HT1080 (cell line): ENCODE results near the gene CCDC181. TPM values are rescaled to one million over a fixed set of nuclear protein-coding genes. Genes with fewer than 3 reads are reported as not detected.
"Not testable (repeated sequence)": the region's sequence is repeated elsewhere in the genome, so short reads cannot be mapped to it uniquely, and the experiment has no call there.

ENCODE experiments used
- DNase-seq: peaks from one replicate; pipeline ENCODE4 v3.0.0-alpha.2; 2015; ENCODE audit warnings: low read depth
- polyA plus RNA-seq, 2 experiments: library from polyadenylated mRNA; depleted of rRNA; stranded (reverse); fragments of >200 nt; gene quantifications; 2 replicates each; pipeline ENCODE4 v1.2.3, GENCODE V29; 2015
- total RNA-seq: library from RNA; depleted of rRNA; stranded (reverse); fragments of >200 nt; shearing (Covaris generic); gene quantifications from 2 replicates; pipeline ENCODE4 v1.2.3, GENCODE V29; 2014; rRNA removed

CCDC181 gene
- total RNA-seq = 1.1 and 1.5 TPM in 2 replicates
- 1.8 and 2.4 TPM in 2 replicates for polyA plus RNA-seq (2015; cell fraction: cytosol; rRNA removed)
- polyA plus RNA-seq (2015; cell fraction: nucleus; rRNA removed) = 0.65 and 1.0 TPM in 2 replicates

GRCh38 chr1:169427081-169427641, at the start of gene CCDC181:
TSS of gene CCDC181 (minus strand) at chr1:169427474. CDS start at chr1:169424927, 2,547 bp downstream.
- DNase-seq = peak; percentile 63

GRCh38 chr1:169475806-169476387, 48.6 kb upstream of the CCDC181 start:
- no peak for DNase-seq

DNA sequence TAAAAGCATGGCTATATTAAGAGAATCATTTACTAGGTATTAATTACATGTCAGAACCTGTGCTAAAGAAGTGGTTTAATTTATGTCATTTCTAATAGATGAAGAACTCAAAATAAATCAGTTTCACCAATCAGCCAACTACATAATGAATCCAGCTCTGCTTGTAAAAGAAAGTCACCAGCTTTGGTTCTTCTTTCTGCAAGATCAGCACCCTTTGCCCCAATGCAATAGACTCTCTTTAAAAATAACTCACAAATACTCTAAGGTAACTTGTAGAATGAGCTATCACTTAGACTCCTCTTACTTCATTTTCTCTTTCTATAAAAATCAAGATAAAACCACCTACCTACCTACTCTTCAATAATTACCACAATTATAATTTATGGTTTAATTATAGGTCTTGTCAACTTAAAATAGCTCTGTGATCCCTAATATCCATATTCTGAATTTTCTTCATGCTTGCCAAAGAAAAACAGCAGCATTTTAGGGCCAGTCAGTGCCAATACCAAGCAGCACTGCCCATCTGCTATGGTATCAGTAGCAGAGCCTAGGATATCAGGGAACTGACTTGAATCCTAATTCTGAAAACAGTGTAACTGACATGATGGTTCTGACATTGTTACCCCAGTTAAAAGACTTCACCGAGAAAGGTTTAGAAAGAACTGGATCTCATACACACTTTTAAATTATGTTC, 47.2 kb upstream of the CCDC181 start:
- DNase-seq = no peak

DNA sequence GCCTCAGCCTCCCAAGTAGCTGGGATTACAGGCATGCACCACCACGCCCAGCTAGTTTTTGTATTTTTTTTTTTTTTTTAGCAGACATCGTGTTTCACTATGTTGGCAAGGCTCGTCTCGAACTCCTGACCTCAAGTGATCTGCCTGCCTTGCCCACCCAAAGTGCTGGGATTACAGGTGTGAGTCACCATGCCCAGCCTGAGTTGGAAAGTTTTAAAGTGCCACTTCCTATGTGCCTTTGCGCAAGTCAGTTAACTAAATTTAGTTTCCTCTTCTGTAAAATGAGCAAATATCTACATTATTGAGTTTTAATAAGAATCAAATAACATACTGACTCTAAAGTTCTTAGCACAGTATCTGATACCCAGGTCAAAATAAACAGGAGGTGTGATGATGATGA, 46.1 kb upstream of the CCDC181 start:
- peak; percentile 42 for DNase-seq

GRCh38 chr1:169472738-169473137, 45.5 kb upstream of the CCDC181 start:
- no peak for DNase-seq

- peak; percentile 8 for DNase-seq
Measured at GRCh38 chr1:169468982-169469381, 41.7 kb upstream of the CCDC181 start.

DNA sequence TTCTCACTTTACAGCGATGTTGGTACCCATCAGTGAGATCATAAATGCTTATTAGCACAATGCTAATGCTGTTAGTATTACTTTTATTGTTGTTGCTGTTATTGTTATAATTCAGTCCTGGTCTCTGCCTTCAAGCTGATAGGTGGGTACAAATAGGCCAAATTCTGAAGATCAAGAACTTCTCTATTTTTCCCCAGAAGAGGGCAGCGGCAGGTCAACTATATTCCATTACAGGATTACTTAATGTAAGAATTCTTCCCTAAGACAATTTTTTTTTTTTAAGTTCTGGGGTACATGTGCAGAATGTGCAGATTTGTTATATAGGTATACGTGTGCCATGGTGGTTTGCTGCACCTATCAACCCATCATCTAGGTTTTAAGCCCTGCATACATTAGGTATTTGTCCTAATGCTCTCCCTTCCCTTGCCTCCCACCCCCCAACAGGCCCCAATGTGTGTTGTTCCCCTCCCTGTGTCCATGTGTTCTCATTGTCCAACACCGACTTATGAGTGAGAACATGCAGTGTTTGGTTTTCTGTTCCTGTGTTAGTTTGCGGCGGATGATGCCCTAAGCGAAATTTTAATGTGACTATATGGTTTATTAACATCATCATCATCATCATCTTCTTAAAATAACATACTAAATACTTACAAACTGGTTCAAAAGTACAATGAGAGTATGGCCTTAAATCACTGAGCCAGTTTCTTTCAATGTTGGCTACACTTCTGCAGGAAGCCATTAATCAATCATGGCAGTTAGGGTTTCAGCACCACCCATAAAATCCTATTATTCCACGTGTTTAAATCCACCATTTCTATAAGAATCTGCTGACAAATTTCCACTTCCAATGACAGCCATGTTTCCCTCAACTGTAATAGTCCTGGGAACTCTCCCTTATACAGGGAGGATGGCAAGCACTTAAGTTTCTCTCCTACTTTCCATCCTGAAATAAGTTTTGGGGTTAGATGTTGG, 39.3 kb upstream of the CCDC181 start:
- peak; percentile 56 for DNase-seq

- no peak for DNase-seq
Measured at GRCh38 chr1:169465281-169465680, 38.0 kb upstream of the CCDC181 start.

DNA sequence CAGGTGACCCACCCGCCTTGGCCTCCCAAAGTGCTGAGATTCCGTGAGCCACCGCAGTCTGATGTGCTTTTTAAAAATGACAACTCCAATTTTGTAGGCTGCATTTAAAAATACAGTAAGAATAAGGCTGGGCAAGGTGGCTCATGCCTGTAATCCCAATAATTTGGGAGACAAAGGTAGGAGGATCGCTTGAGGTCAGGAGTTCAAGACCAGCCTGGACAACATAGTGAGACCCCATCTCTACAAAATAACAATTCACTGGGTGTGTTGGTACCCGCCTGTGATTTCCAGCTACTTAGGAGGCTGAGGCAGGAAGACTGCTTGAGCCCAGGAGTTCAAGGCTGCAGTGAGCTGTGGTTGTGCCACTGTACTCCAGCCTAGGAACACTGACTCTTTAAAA, 35.1 kb upstream of the CCDC181 start:
- DNase-seq = no peak

DNA sequence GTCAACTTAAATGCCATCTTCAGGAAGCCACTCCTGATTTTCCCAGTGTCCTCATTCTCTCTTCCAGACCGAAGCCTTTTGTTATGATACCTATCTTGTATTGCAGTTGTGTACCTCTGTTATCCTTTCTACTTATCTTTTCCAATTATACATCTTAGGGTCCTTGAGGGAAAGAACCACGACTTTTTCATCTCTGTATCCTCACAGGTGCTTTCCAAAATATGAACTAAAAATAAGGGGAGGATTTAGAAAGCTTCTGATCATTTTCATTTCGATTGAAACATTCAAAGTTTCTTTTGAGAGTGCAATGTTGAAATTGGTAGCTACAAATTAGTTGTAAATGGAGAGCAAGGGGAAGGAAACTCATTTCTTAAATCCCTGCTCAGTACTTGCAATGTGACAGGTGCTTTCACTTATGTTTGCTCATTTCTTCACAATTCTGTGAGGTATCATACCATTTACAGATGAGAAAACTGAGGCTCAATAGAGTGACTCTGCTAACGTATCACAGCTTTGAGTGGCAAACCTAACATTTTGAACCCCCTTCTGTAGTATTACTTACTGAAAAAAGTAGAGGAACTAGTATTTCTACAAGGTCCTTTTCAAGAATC, 34.2 kb upstream of the CCDC181 start:
- DNase-seq = no peak

DNA sequence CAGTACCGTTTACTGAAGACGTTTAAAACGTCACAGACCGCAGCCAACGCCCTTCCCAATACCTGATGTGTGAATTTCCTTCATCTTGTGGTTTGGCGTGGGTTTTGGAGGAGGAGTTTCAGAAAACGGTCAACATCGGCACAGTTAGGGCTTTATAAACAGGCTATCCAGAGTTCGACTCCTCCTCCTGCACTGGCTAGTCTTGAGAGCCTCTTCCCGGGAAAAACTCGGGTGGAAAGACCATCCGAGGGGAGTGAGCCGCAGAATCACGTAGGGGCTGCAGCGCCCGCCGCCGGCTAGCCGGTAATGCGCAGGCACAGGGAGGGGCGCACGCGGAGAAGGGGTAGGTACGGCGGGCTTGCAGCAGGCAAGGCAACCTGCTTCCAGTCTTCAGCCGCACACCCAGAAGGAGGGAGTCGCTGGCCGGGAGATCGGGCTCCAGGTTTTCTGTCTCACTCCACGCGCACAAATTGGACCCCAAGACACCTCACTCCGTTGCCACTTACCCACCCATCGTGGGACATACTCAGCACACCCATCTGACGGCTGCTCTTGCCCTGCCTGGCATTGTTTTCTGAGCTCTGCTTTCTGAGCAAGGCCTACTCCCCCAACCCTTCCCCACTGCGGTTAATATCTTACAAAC, 33.0 kb upstream of the CCDC181 start:
- peak; percentile 3 for DNase-seq

DNA sequence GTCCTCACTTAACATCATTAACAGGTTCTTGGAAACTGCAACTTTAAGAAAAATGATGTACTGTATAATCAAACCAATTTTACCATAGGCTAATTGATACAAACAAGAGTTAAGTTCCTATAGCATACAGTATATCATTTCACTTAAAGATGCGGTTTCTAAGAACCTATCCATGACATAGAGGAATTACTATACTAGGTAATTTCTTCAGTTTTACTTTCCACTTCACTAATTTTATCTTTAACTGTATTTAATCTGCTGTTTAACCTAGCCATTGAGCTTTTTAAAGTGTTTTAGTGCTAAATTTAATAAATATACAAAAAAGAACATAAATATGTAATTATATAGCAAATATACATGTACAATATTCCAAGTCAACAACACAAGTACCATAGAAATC, 30.2 kb upstream of the CCDC181 start:
- no peak for DNase-seq

DNA sequence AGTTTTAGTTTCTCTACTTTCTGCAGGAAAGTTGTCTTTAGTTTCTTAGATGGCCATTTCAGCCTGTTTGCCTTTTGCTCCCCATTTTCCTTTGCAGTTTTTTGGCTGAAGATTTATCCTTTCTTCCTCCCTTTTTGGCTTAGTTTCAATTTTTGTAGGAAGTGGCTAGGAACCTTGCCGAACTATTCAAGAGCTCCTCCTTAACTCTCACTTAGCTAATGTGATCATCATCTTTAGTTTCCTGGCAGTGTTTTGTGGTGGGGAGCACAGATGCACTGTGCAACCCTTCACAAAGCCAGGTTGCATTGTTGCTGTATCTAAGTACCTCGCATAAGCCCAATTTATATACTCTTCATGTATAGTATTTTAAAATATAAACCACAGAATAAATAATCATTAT, 28.8 kb upstream of the CCDC181 start:
- peak; percentile 14 for DNase-seq

DNA sequence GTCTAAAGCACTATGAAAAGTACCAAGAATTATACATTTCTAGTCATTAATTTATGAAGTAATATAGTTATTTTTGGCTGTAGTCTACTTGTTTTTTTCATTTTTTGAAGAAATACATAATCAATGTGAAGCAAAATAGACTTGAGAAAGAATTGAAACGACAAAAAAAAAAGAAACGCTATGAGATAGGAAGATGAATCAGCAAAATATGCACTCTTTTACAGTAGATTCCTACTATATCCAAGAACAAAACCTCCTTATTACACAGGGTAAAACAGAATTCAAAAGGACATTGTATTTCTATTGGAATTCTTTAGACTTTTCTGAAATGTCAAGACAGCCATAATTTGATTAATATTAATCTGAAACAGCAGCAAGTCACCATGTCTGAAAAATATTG, 25.6 kb upstream of the CCDC181 start:
- DNase-seq = no peak

DNA sequence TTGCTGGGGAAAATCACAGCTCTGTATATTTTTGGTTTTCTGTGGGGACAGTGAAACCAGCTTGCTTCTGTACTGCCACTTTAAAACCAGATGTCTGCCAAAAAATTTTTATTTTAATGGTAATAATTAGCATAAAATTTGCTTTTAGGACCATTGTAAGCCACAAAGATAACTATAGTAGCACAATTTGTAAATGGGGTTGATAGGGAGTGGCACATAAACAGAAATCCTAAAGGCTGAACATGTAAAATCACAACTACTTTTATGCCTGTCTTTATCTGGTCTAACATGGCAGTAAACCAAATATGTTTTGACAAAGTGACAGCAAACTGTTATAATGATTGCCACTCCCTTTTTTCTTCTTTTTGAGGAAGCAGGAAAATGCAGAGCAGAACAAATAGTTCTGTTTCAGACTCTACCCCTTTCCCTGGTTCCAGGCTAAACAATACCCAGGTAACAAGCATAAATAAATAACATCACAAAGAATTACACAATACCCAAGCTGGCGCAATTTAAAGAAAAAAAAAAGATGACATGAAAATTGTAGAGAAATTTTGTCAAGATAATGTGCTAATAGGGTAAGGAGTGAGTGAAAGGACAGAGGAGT, 24.0 kb upstream of the CCDC181 start:
- no peak for DNase-seq

- no peak for DNase-seq
Measured at GRCh38 chr1:169443923-169444322, 16.6 kb upstream of the CCDC181 start.

DNA sequence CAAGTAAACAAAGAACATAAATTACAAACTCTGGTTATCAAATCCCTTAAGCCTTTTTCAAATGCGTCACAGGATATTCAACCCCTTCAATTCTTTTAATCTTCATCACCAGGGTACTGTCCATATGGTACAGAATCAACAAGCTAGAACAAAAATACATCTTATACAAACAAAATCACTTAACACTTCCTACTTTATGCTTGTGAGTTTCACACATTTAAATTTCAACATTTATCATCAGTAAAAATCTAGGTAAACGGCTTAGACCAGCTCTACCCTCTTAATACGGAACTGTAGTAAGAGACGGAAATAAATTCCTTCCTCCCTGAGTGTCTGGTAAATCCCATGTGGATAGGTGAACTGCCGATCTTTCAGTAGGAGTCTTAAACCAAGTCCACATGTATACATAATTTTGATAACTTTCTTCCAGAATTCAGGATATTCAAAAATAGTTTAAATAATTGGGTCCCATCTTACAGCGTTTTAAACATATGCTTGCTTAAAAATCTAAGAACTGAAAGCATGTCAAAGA, 1.0 kb downstream of the CCDC181 start:
- DNase-seq = no peak

DNA sequence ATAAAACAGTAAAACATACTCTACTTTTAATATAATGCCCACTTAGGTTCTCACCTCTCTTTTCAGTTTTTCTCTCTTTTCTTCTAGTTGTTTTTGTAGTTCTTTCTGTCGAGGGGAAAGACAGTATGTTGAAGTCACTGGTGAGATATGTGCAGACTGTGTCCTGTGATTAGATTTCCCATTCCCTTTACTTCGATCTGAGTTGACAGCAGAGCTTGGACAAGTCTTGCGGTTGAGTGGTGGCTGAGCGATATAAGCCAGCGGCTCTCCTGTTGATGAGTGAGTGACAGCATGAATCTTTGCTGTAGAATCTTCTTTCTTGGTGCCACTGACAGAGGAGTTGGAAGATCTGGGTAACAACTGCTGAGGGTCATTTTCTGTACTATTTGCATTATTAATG, 6.0 kb downstream of the CCDC181 start:
- DNase-seq = no peak

GRCh38 chr1:169414952-169415351, 12.3 kb downstream of the CCDC181 start:
- DNase-seq = no peak

DNA sequence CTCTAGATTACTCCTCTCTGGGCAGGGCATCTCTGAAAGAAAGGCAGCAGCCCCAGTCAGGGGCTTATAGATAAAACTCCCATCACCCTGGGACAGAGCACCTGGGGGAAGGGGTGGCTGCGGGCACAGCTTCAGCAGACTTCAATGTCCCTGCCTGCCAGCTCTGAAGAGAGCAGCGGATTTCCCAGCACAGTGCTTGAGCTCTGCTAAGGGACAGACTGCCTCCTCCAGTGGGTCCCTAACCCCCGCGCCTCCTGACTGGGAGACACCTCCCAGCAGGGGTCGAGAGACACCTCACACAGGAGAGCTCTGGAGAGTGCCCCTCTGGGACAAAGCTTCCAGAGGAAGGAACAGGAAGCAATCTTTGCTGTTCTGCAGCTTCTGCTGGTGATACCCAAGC, 18.9 kb downstream of the CCDC181 start:
- not testable (repeated sequence) for DNase-seq
